NOMO-1 treated with DMSO at 0.1 percent for 48 hours (cell line): ENCODE results near the gene LAMB3.
A peak's percentile ranks its signal among the peaks of the same experiment; 100 is the strongest.

ENCODE experiments used
- DNase-seq: peaks from one replicate; lab custom pipeline; 2025; ENCODE audit not compliant: unreplicated experiment; lab: John Stamatoyannopoulos, UW

LAMB3 gene

GRCh38 chr1:209618756-209619420 lies 33.3 kb downstream of the LAMB3 start:
- no peak for DNase-seq

- DNase-seq: no peak
Measured at GRCh38 chr1:209618291-209618690, 33.9 kb downstream of the LAMB3 start.

- DNase-seq: no peak
Measured at GRCh38 chr1:209617755-209618154, 34.5 kb downstream of the LAMB3 start.

- DNase-seq: no peak
Measured at GRCh38 chr1:209617047-209617673, 35.1 kb downstream of the LAMB3 start.

GRCh38 chr1:209616366-209617046 lies 35.7 kb downstream of the LAMB3 start:
- DNase-seq: no peak

DNA sequence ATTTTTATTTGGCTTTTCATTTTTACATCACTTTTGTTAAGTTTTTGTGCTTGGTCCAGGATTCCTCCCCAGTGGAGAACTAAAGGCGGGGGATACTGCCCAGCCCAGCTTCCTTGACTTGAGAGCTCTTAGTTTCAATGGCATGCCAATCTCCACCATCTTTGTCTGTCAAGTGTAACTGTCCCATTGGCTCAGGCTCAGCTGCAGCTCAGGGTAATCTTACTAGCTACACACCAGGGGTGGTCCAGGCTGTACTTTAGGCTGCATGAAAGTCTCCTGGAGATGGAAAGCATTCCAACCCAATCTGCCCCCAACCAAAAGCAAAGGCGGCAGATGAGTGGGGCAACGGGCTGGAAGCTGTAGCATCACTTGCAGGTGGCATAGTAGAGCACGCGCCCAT lies 37.3 kb downstream of the LAMB3 start:
- no peak for DNase-seq

DNA sequence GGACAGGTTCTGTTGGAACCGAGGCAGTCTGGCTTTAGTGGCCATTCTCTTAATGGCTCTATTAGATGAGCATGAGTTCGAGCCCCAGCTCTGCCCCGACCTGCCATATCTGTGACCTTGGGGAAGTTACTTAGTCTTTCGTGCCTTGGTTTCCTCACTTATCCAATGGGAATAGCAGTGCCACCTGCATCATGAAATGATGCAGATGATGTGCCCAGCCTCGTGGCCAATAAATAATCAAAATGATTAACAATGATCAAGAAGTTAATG lies 38.1 kb downstream of the LAMB3 start:
- DNase-seq: no peak

- DNase-seq: no peak
Measured at GRCh38 chr1:209613400-209614150, 38.6 kb downstream of the LAMB3 start.

DNA sequence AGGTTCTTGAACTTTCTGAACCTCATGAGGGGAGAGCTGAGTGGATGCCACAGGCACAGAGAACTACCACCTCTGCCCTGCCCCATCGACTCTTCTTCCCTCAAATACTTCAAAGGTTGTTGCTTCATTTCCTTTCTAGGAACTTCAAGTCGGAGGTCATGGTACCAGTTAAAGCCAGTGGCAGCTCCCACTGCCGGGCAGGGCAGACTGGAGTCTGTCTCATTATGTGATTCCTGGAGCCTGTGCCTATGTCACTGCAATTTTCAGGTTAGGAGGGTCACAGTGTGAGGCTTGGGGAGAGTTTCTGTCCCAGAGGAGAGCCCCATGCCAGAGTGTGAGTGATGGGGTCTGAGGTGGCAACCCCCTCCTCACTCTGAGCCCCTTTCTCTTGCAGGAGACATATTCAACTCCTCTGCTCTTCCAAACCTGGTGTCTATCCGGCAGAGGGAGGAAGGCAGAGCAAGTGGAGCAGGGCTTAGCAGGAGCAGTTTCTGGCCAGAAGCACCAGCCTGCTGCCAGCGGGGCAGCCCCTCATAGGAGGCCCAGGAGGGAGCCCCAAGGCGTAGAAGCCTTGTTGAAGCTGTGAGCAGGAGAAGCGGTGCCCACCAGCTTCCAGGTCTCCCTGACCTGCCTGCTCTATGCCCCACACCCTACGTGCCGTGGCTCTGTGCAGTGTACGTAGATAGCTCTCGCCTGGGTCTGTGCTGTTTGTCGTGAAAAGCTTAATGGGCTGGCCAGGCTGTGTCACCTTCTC lies 39.4 kb downstream of the LAMB3 start:
- DNase-seq: no peak

DNA sequence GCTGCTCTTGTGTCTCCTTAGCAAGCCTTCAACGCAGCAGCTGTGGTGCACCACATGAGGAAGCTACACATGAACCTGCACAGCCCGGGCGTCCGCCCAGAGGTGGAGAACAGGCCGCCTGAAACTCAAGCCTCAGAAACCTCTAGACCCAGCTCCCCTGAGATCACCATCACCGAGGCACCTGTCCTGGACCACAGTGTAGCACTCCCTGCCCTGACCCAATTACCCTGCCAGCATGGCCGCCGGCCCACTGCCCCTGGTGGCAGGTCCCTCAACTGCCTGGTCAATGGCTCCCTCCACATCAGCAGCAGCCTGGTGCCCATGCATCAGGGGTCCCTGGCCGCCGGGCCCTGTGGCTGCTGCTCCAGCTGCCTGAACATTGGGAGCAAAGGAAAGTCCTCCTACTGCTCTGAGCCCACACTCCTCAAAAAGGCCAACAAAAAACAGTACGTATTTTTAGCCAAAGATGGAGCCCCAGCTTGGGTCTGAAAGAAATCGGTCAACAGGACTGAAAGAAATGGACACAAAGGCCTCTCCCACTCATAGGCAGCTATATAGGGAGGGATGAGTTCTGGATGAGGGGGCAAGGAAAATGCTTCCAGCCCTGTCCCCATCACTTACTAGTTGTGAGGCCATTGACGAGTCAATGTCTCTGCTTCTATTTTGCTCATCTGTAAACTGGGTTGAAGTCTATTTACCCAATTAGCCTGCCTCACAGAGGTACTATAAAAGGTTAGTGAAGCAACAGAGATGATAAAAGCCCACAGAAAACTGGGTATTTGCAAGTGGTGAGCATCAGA lies 40.3 kb downstream of the LAMB3 start:
- no peak for DNase-seq

DNA sequence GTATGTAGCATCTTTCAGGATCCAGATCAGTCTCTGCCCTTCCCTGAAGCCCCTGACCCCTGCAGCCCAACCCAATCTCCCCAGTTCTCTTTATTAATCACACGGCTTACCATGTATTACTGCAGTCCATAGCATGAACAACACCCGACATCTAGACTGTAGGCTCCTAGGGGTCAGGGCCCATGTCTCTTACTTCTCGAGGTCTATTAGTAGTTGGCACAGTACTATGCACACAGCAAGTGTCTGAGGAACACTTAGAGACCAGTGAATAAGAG lies 41.7 kb downstream of the LAMB3 start:
- DNase-seq: no peak

- DNase-seq: no peak
Measured at GRCh38 chr1:209609791-209610630, 42.2 kb downstream of the LAMB3 start.

DNA sequence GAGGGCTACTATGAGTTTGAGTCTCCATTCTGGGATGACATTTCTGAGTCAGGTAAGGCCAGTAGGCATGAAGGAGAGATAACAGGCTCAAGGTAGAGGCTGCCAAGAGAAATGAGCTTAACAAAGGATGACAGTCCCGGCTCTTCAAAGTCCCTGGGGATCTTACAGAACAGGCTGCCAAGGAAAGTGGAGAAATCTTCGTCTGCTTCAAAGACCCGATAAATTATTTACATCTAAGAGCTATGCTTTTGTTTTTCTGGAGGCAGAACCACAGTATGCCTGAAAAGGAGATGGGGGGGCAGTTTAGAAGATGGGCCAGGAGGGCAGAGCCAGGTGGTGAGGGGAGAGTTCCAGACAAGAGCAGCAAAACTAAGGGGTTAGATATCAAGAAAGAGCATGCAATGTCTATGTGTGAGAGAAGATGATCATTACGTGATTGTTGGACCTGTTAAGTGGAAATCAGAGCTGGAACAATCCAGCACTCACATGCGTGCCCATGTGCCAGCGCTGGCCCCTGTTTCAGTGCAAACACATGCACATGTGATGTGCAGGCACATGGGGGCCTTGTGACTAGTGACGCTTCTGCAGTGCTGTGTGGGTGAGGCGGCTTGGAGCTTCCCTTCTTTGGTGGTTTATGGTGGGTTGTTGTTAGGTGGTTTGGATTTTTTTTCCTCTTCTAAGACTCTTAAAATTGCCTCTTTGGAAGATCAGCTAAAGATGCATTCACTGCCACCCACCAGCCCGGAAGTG lies 43.0 kb downstream of the LAMB3 start:
- no peak for DNase-seq

DNA sequence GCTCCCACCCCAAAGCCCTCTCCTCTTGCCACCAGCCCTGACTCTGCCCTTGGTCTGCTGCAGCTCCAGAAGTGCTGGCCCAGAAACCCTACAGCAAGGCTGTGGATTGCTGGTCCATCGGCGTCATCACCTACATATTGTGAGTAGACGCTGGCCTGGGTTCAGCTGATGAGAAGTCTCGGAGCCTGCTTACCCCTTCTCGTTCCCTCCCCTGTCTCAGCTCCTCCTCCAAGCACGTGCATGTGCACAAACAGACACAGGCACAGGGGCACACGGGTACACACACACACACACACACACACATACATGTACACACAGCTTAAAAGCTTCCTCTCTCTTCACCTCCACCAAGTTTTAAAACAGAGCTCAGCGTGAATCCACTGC lies 44.4 kb downstream of the LAMB3 start:
- DNase-seq: no peak

GRCh38 chr1:209607102-209607794 lies 45.0 kb downstream of the LAMB3 start:
- DNase-seq: no peak

GRCh38 chr1:209603877-209604276 lies 48.3 kb downstream of the LAMB3 start:
- DNase-seq: no peak

GRCh38 chr1:209601809-209602657 lies 50.2 kb downstream of the LAMB3 start:
- DNase-seq: peak; percentile 50

DNA sequence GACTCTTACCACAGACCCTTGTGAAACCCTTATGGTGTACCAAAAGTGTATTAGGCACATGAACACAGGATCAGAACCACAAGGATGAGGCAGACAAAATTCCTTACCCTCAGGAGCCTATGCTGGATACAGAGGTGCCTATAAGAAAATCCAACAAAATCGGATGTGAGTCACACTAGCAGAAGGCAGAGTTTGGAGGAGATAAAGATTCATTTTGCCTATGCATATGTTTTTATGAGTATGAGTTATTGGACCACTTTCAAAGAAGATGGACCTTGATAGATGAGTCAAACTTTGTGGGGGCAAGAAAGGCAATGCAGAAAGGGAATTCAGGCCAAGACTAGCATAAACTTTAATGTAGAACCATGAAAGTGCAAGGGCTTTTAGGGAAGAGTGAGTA lies 51.7 kb downstream of the LAMB3 start:
- DNase-seq: no peak
